ENCODE data around the gene IRF2BP1.
"Not testable (repeated sequence)": the region's sequence is repeated elsewhere in the genome, so short reads cannot be mapped to it uniquely, and the experiment has no call there.

The IRF2BP1 gene

GRCh38 chr19:45881082-45881908 is 4.6 kb downstream of the IRF2BP1 start:
- DNase-seq: no peak

- DNase-seq: no peak
These were observed 6.0 kb downstream of the IRF2BP1 start for GRCh38 chr19:45879971-45880370.

- DNase-seq: no peak
These were observed 6.9 kb downstream of the IRF2BP1 start for GRCh38 chr19:45879055-45879454.

GRCh38 chr19:45878043-45878794 is 7.7 kb downstream of the IRF2BP1 start:
- no peak for DNase-seq

GRCh38 chr19:45876411-45877197 is 9.3 kb downstream of the IRF2BP1 start:
- peak in 1 of 2 donors; percentile 8 for DNase-seq

- no peak for DNase-seq
These were observed 9.9 kb downstream of the IRF2BP1 start for GRCh38 chr19:45876161-45876410.

GRCh38 chr19:45874620-45874966 is 11.3 kb downstream of the IRF2BP1 start:
- no peak for DNase-seq

GRCh38 chr19:45873219-45873772 is 12.6 kb downstream of the IRF2BP1 start:
- no peak for DNase-seq

- no peak for DNase-seq
These were observed 13.6 kb downstream of the IRF2BP1 start for GRCh38 chr19:45872095-45872919.

GRCh38 chr19:45870798-45871197 is 15.1 kb downstream of the IRF2BP1 start:
- no peak for DNase-seq

- DNase-seq: not testable (repeated sequence)
These were observed 18.7 kb downstream of the IRF2BP1 start for GRCh38 chr19:45867241-45867640.

- DNase-seq: no peak
These were observed 19.4 kb downstream of the IRF2BP1 start for GRCh38 chr19:45866400-45867176.

- no peak for DNase-seq
These were observed 20.5 kb downstream of the IRF2BP1 start for GRCh38 chr19:45865269-45865948.

- no peak for DNase-seq
These were observed 21.3 kb downstream of the IRF2BP1 start for GRCh38 chr19:45864629-45865082.

GRCh38 chr19:45863840-45864628 is 21.9 kb downstream of the IRF2BP1 start, which contains the start of gene FOXA3:
Gene FOXA3, plus strand, starts transcription at chr19:45864326. Its CDS starts 131 bp downstream, at chr19:45864457.
- peak; percentile 55 to 62 for DNase-seq

GRCh38 chr19:45863335-45863839 is 22.6 kb downstream of the IRF2BP1 start:
- no peak for DNase-seq

GRCh38 chr19:45862564-45863334 is 23.2 kb downstream of the IRF2BP1 start, which contains the start of gene SYMPK:
Gene SYMPK, minus strand, starts transcription at chr19:45863147. Its CDS starts 8,652 bp downstream, at chr19:45854495.
- DNase-seq: peak; percentile 99

- DNase-seq: no peak
These were observed 23.7 kb downstream of the IRF2BP1 start for GRCh38 chr19:45862271-45862563.

Measured in CD4-positive, alpha-beta T cell treated with Interleukin-4 for 1 hour (primary cell).